WTC11 (cell line): ENCODE results near the gene FDPS. TPM values are rescaled to one million over a fixed set of nuclear protein-coding genes. Genes with fewer than 3 reads are reported as not detected.

Source experiments
- ATAC-seq: fragments of 200-7000 bp; cut with Tn5 transposase; 2 replicates; pipeline ENCODE4 v1.10.0; 2021; ENCODE audit warnings: mild to moderate bottlenecking, moderate library complexity
- CTCF ChIA-PET: fragments of 300-600 bp; sonication (Branson Sonifier 250); formaldehyde crosslinking; loops from one replicate; lab custom pipeline; 2021; ENCODE audit warnings: antibody characterized with exemption; lab: Charles Lee
- POLR2A ChIA-PET: fragments of 350-600 bp; sonication (Branson Sonifier 250); formaldehyde crosslinking; loops from one replicate; lab custom pipeline; 2021; ENCODE audit warnings: antibody characterized with exemption; lab: Charles Lee
- DNase-seq: peaks from one replicate; pipeline ENCODE4 v3.0.0; 2021; ENCODE audit warnings: low spot score
- H3K27ac Mint-ChIP-seq: 2 replicates; pipeline ENCODE4 v1.8.0; 2021; ENCODE audit warnings: mixed read lengths
- H3K27me3 Mint-ChIP-seq: 2 replicates; pipeline ENCODE4 v1.8.0; 2021; ENCODE audit warnings: low read depth, mild to moderate bottlenecking, moderate library complexity, mixed read lengths
- H3K36me3 Mint-ChIP-seq: 2 replicates; pipeline ENCODE4 v1.8.0; 2021; ENCODE audit warnings: mixed read lengths
- H3K4me1 Mint-ChIP-seq: 2 replicates; pipeline ENCODE4 v1.8.0; 2022; ENCODE audit warnings: mixed read lengths
- H3K4me3 Mint-ChIP-seq: 2 replicates; pipeline ENCODE4 v1.8.0; 2021; ENCODE audit warnings: mild to moderate bottlenecking, moderate library complexity, mixed read lengths
- H3K9me3 Mint-ChIP-seq: 2 replicates; pipeline ENCODE4 v1.8.0; 2021; ENCODE audit warnings: mixed read lengths
- CREB1 ChIP-seq: sonication (generic); formaldehyde crosslinking; IDR thresholded peaks from 2 replicates; pipeline ENCODE4 v1.8.0; 2023; ENCODE audit warnings: mild to moderate bottlenecking, missing genetic modification reagents
- CREM ChIP-seq: sonication (generic); formaldehyde crosslinking; IDR thresholded peaks from 2 replicates; pipeline ENCODE4 v1.8.1; 2022; ENCODE audit warnings: mild to moderate bottlenecking, missing genetic modification reagents, moderate library complexity
- ERG ChIP-seq: fragments of 250-450 bp; sonication (Bioruptor Pico); IDR thresholded peaks from 2 replicates; pipeline ENCODE4 v1.8.0; 2021; ENCODE audit warnings: mild to moderate bottlenecking
- ESRRA ChIP-seq: sonication (generic); formaldehyde crosslinking; IDR thresholded peaks from 2 replicates; pipeline ENCODE4 v1.8.1; 2022; ENCODE audit warnings: mild to moderate bottlenecking, missing genetic modification reagents, borderline replicate concordance
- FOXJ3 ChIP-seq: sonication (generic); formaldehyde crosslinking; IDR thresholded peaks from 2 replicates; pipeline ENCODE4 v1.9.0; 2021; ENCODE audit warnings: missing genetic modification reagents, mild to moderate bottlenecking, borderline replicate concordance
- FOXP1 ChIP-seq: sonication (generic); formaldehyde crosslinking; IDR thresholded peaks from 2 replicates; pipeline ENCODE4 v1.8.0; 2022; ENCODE audit warnings: missing genetic modification reagents, mild to moderate bottlenecking, moderate library complexity, borderline replicate concordance
- HMGA2 ChIP-seq: fragments of 250-450 bp; sonication (Bioruptor Pico); IDR thresholded peaks from 2 replicates; pipeline ENCODE4 v1.4.0; 2021; ENCODE audit warnings: mild to moderate bottlenecking, moderate library complexity
- MXD4 ChIP-seq: fragments of 250-450 bp; sonication (Bioruptor Pico); IDR thresholded peaks from 2 replicates; pipeline ENCODE4 v1.8.0; 2021; ENCODE audit warnings: mild to moderate bottlenecking, moderate library complexity, borderline replicate concordance
- NFATC4 ChIP-seq: fragments of 250-450 bp; sonication (Bioruptor Pico); IDR thresholded peaks from 2 replicates; pipeline ENCODE4 v1.9.0; 2021; ENCODE audit warnings: mild to moderate bottlenecking
- NR1H2 ChIP-seq: sonication (generic); formaldehyde crosslinking; IDR thresholded peaks from 2 replicates; pipeline ENCODE4 v1.9.0; 2021; ENCODE audit warnings: mild to moderate bottlenecking, moderate library complexity, missing genetic modification reagents
- NR2C2 ChIP-seq: sonication (generic); formaldehyde crosslinking; IDR thresholded peaks from 2 replicates; pipeline ENCODE4 v1.8.0; 2022; ENCODE audit warnings: mild to moderate bottlenecking, missing genetic modification reagents
- PRRX2 ChIP-seq: fragments of 250-450 bp; sonication (Bioruptor Pico); IDR thresholded peaks from 2 replicates; pipeline ENCODE4 v1.8.0; 2021; ENCODE audit warnings: mild to moderate bottlenecking
- SP1 ChIP-seq: sonication (generic); formaldehyde crosslinking; conservative IDR thresholded peaks from 2 replicates; pipeline ENCODE4 v1.8.1; 2022; ENCODE audit warnings: missing genetic modification reagents
- ZNF232 ChIP-seq: sonication (generic); formaldehyde crosslinking; IDR thresholded peaks from 2 replicates; pipeline ENCODE4 v1.8.0; 2022; ENCODE audit warnings: mild to moderate bottlenecking, missing genetic modification reagents
- ZNF425 ChIP-seq: fragments of 250-450 bp; sonication (Bioruptor Pico); conservative IDR thresholded peaks from 2 replicates; pipeline ENCODE4 v1.9.0; 2021; ENCODE audit warnings: mild to moderate bottlenecking
- total RNA-seq: library from RNA; stranded (reverse); gene quantifications from 3 replicates; pipeline ENCODE4 v1.2.3, GENCODE V29; 2021
- TF ChIP-seq, protein P1 (sequence below): sonication (generic); formaldehyde crosslinking; IDR thresholded peaks from 2 replicates; pipeline ENCODE4 v1.8.0; 2022; ENCODE audit warnings: mild to moderate bottlenecking, missing genetic modification reagents
- TF ChIP-seq, protein P2 (sequence below): sonication (generic); formaldehyde crosslinking; IDR thresholded peaks from 2 replicates; pipeline ENCODE4 v1.8.1; 2023; ENCODE audit warnings: mild to moderate bottlenecking, missing genetic modification reagents, borderline replicate concordance
- TF ChIP-seq, protein P3 (sequence below): sonication (generic); formaldehyde crosslinking; IDR thresholded peaks from 2 replicates; pipeline ENCODE4 v1.8.1; 2022; ENCODE audit warnings: missing genetic modification reagents, borderline replicate concordance
- TF ChIP-seq, protein P4 (sequence below): sonication (generic); formaldehyde crosslinking; IDR thresholded peaks from 2 replicates; pipeline ENCODE4 v1.8.1; 2023; ENCODE audit warnings: mild to moderate bottlenecking, missing genetic modification reagents

FDPS gene
- total RNA-seq, 1 experiment from 2014 or later, result 354 TPM

DNA sequence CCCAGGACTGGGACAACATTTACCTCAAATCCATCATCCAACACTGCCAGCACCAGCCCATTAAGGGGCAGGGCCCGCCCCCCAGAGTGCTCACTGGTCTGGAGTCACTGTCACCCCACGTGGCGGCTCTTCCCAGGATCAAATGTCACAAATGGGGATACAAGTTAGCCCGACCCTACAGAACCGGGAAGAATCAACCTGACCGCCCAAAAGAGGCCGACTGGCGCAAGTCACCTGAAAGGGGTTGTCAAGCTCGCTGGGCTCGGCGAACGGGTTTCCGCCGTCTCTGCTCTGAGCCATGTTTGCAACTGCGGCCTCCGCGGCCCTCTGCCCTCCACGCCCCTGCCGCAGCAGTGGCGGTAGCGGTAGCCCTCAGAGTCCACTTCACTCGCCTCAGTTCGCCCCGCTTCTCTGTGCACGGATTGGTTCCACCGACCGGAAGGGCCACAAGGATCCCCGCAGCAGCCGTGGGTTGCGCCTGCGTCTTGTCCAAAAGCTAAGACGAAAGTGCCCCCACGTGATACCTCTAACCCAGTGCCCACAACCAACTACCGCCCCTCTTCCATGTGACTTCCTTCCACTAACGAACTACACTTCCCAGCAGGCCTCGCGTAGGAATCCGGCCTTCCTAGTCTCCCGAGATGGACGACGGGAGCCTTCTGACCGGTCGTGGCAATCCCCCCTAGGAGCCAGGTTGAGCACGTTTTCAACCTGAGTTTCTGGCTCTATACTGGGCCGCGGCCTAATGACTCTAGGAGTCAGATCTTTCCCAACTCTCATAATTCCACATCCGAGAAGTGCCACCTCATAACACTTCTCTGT lies 46.6 kb upstream of the FDPS start, which contains the start of gene SCAMP3 (continued):
- TF ChIP-seq, protein P1, sequence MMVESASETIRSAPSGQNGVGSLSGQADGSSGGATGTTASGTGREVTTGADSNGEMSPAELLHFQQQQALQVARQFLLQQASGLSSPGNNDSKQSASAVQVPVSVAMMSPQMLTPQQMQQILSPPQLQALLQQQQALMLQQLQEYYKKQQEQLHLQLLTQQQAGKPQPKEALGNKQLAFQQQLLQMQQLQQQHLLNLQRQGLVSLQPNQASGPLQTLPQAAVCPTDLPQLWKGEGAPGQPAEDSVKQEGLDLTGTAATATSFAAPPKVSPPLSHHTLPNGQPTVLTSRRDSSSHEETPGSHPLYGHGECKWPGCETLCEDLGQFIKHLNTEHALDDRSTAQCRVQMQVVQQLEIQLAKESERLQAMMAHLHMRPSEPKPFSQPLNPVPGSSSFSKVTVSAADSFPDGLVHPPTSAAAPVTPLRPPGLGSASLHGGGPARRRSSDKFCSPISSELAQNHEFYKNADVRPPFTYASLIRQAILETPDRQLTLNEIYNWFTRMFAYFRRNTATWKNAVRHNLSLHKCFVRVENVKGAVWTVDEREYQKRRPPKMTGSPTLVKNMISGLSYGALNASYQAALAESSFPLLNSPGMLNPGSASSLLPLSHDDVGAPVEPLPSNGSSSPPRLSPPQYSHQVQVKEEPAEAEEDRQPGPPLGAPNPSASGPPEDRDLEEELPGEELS (CRISPR knock-in tag), result no peak
- TF ChIP-seq MXD4 (CRISPR knock-in tag), result no peak
- TF ChIP-seq ERG (CRISPR knock-in tag), result peak; percentile 96
- peak; percentile 63; the same call in 1 of the 2 replicates for TF ChIP-seq CREM
- no peak; the same call in 1 of the 2 replicates for TF ChIP-seq HMGA2 (CRISPR knock-in tag)
- peak; percentile 98 for TF ChIP-seq PRRX2 (CRISPR knock-in tag)
- TF ChIP-seq ZNF425, result peak; percentile 84; the same call in 1 of the 2 replicates
- TF ChIP-seq SP1 (CRISPR knock-in tag), result peak; percentile 82
- 0 out of 2 replicates have a peak, but pooled peaks have one; percentile 60 for TF ChIP-seq ZNF232 (CRISPR knock-in tag)
- TF ChIP-seq, protein P2, sequence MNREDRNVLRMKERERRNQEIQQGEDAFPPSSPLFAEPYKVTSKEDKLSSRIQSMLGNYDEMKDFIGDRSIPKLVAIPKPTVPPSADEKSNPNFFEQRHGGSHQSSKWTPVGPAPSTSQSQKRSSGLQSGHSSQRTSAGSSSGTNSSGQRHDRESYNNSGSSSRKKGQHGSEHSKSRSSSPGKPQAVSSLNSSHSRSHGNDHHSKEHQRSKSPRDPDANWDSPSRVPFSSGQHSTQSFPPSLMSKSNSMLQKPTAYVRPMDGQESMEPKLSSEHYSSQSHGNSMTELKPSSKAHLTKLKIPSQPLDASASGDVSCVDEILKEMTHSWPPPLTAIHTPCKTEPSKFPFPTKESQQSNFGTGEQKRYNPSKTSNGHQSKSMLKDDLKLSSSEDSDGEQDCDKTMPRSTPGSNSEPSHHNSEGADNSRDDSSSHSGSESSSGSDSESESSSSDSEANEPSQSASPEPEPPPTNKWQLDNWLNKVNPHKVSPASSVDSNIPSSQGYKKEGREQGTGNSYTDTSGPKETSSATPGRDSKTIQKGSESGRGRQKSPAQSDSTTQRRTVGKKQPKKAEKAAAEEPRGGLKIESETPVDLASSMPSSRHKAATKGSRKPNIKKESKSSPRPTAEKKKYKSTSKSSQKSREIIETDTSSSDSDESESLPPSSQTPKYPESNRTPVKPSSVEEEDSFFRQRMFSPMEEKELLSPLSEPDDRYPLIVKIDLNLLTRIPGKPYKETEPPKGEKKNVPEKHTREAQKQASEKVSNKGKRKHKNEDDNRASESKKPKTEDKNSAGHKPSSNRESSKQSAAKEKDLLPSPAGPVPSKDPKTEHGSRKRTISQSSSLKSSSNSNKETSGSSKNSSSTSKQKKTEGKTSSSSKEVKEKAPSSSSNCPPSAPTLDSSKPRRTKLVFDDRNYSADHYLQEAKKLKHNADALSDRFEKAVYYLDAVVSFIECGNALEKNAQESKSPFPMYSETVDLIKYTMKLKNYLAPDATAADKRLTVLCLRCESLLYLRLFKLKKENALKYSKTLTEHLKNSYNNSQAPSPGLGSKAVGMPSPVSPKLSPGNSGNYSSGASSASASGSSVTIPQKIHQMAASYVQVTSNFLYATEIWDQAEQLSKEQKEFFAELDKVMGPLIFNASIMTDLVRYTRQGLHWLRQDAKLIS (CRISPR knock-in tag), result peak; percentile 86; the same call in 1 of the 2 replicates
- peak; percentile 97 for TF ChIP-seq NFATC4
- TF ChIP-seq, protein P3, sequence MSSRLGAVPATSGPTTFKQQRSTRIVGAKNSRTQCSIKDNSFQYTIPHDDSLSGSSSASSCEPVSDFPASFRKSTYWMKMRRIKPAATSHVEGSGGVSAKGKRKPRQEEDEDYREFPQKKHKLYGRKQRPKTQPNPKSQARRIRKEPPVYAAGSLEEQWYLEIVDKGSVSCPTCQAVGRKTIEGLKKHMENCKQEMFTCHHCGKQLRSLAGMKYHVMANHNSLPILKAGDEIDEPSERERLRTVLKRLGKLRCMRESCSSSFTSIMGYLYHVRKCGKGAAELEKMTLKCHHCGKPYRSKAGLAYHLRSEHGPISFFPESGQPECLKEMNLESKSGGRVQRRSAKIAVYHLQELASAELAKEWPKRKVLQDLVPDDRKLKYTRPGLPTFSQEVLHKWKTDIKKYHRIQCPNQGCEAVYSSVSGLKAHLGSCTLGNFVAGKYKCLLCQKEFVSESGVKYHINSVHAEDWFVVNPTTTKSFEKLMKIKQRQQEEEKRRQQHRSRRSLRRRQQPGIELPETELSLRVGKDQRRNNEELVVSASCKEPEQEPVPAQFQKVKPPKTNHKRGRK (CRISPR knock-in tag), result no peak

DNA sequence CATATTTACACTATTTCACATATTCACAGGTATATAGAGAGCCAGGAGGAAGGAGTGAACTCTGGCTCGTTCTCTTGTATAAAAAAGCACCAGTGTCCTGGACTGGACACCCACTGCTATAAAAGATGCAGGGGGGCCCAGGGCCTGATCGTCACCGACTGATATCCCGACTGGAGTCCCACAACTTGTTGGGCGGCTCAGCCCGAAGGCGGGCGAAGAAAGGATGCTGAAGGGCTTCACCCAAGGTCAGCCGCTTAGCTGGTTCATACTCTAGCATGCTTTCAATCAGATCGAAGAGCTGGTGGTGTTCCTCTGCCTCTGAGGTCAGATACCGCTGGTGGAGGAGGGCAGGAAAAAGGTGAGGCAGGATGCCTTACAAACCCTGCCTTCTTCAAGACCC lies 45.6 kb upstream of the FDPS start:
- CTCF ChIA-PET, result interaction anchor here (6.1 kb wide), 1 partner anchor 12 kb away, joined by 130 read pairs; no protein-coding TSS in a partner anchor
- peaks cover 65% of the 10 kb centered on the region for H3K36me3 Mint-ChIP-seq
- peak overlapping the region; percentile 78 for H3K27ac Mint-ChIP-seq
- TF ChIP-seq NR1H2 (CRISPR knock-in tag) (no peak), FOXP1 (CRISPR knock-in tag) (no peak), CREB1 (CRISPR knock-in tag) (no peak), NR2C2 (CRISPR knock-in tag) (no peak), ESRRA (CRISPR knock-in tag) (no peak), FOXJ3 (CRISPR knock-in tag) (no peak)
- TF ChIP-seq, protein P1 (CRISPR knock-in tag), result no peak
- TF ChIP-seq, protein P4, sequence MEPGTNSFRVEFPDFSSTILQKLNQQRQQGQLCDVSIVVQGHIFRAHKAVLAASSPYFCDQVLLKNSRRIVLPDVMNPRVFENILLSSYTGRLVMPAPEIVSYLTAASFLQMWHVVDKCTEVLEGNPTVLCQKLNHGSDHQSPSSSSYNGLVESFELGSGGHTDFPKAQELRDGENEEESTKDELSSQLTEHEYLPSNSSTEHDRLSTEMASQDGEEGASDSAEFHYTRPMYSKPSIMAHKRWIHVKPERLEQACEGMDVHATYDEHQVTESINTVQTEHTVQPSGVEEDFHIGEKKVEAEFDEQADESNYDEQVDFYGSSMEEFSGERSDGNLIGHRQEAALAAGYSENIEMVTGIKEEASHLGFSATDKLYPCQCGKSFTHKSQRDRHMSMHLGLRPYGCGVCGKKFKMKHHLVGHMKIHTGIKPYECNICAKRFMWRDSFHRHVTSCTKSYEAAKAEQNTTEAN (CRISPR knock-in tag), result no peak

More for the DNA sequence above, 45.6 kb upstream of the FDPS start:
- DNase-seq (no peak), ATAC-seq (no peak)
- Mint-ChIP-seq H3K4me3 (no peak overlapping the region), H3K4me1 (peaks cover 14% of the 10 kb centered on the region), H3K27me3 (no peaks in the 10 kb centered on the region), H3K9me3 (no peaks in the 10 kb centered on the region)
- POLR2A ChIA-PET, result interaction anchor here (1.0 kb wide), 1 partner anchor 10 kb away, joined by 4 read pairs; the partner anchor contains the start of gene CLK2
